GM12878 (cell line): ENCODE measurements around the gene SIMC1. TPM values are rescaled to one million over a fixed set of nuclear protein-coding genes. Genes with fewer than 3 reads are reported as not detected.

ENCODE experiments used
- ATAC-seq: fragments of 200-7000 bp; cut with Tn5 transposase; 3 replicates; pipeline ENCODE4 v1.9.1; 2020; ENCODE audit warnings: mild to moderate bottlenecking, moderate library complexity
- BruUV-seq: library from RNA; stranded (reverse); fragments of 400-500 nt; replicated peaks from 2 replicates; lab custom pipeline; 2021; lab: Mats Ljungman, UMichigan
- CTCF ChIA-PET: fragments of 300-600 bp; sonication (Branson Sonifier 250); formaldehyde crosslinking; extraction: SDS; loops from one replicate; lab custom pipeline; 2021; ENCODE audit warnings: inconsistent platforms; lab: Yijun Ruan, JAX
- POLR2A ChIA-PET: fragments of 350-600 bp; formaldehyde crosslinking; extraction: SDS; loops from one replicate; lab custom pipeline; 2021; ENCODE audit warnings: inconsistent platforms; lab: Charles Lee
- RAD21 ChIA-PET: fragments of 300-600 bp; sonication (Branson Sonifier 250); formaldehyde crosslinking; loops from one replicate; lab custom pipeline; 2023; ENCODE audit warnings: antibody characterized with exemption; ENCODE audit not compliant: unreplicated experiment; lab: Charles Lee
- SMC1A ChIA-PET: fragments of 300-600 bp; sonication (Branson Sonifier 250); formaldehyde crosslinking; loops from one replicate; lab custom pipeline; 2023; ENCODE audit not compliant: unreplicated experiment, uncharacterized antibody; lab: Charles Lee
- DNase-seq: peaks from one replicate; pipeline ENCODE4 v3.0.0-alpha.2; 2011; ENCODE audit warnings: low read depth, low spot score
- FAIRE-seq: peaks from 3 replicates; lab custom pipeline; 2011; peaks lifted over from hg19 to GRCh38; lab: Jason Lieb, UNC
- H2AFZ ChIP-seq: 2 replicates; pipeline ENCODE4 v1.6.0; 2011; ENCODE audit warnings: low read depth, low read length, control low read depth; ENCODE audit not compliant: control insufficient read depth
- H3K27ac ChIP-seq: 2 replicates; pipeline ENCODE4 v1.5.1; 2011; ENCODE audit warnings: control low read depth; ENCODE audit not compliant: control insufficient read depth, insufficient read depth
- H3K27me3 ChIP-seq, 2 experiments: replicated peaks in 1 of 2; 2 replicates each; pipeline versions ENCODE4 v1.6.0 to v1.6.1; 2011; ENCODE audit warnings: low read length in 1 of 2; ENCODE audit not compliant: control insufficient read depth in 2 of 2, insufficient read depth in 2 of 2
- H3K36me3 ChIP-seq, 2 experiments: 2 replicates each; pipeline ENCODE4 v1.5.1; 2011; ENCODE audit warnings: low read length in 1 of 2; ENCODE audit not compliant: control insufficient read depth in 2 of 2, insufficient read depth in 2 of 2
- H3K4me1 ChIP-seq: 2 replicates; pipeline ENCODE4 v1.6.1; 2011; ENCODE audit warnings: mild to moderate bottlenecking, low read length, moderate library complexity, mixed read lengths; ENCODE audit not compliant: control insufficient read depth, insufficient read depth
- H3K4me2 ChIP-seq: 2 replicates; pipeline ENCODE4 v1.6.0; 2011; ENCODE audit warnings: control low read depth; ENCODE audit not compliant: control insufficient read depth, insufficient read depth
- H3K4me3 ChIP-seq: fragments of 200-600 bp; sonication (generic); 2 replicates; pipeline ENCODE4 v1.5.1; 2016
- H3K79me2 ChIP-seq: 2 replicates; pipeline ENCODE4 v1.6.0; 2011; ENCODE audit warnings: low read length; ENCODE audit not compliant: control insufficient read depth, insufficient read depth
- H3K9ac ChIP-seq: 2 replicates; pipeline ENCODE4 v1.8.0; 2011; ENCODE audit warnings: low read length, control low read depth, mixed read lengths; ENCODE audit not compliant: control insufficient read depth, insufficient read depth
- H3K9me3 ChIP-seq: replicated peaks from 3 replicates; pipeline ENCODE4 v1.5.1; 2011; ENCODE audit warnings: mild to moderate bottlenecking, low read length; ENCODE audit not compliant: control insufficient read depth, insufficient read depth
- H4K20me1 ChIP-seq: 2 replicates; pipeline ENCODE4 v1.6.0; 2011; ENCODE audit not compliant: control insufficient read depth, insufficient read depth
- SIN3A ChIP-seq: IDR thresholded peaks from 2 replicates; pipeline ENCODE4 v1.6.1; 2012; ENCODE audit warnings: low read depth, low read length, improper control_type of control experiment
- SIX5 ChIP-seq: IDR thresholded peaks from 2 replicates; pipeline ENCODE4 v1.6.1; 2011; ENCODE audit warnings: mild to moderate bottlenecking, low read depth, low read length, moderate library complexity; ENCODE audit not compliant: severe bottlenecking
- WGBS: methylation state at CpG from one replicate; pipeline ENCODE4 v1.1.6; 2016; ENCODE audit warnings: low lambda C conversion rate; ENCODE audit not compliant: insufficient replicate concordance, insufficient coverage; ENCODE audit errors: missing lambda C conversion rate; 5-methylcytosine and 5-hydroxymethylcytosine counted together
- in situ Hi-C: fragments of 300-500 bp; cut with MboI; formaldehyde crosslinking; loops from 9 replicates; pipeline ENCODE4 v1.14.3; 2018; ENCODE audit warnings: mixed read lengths
- intact Hi-C: fragments of 100-400 bp; cut with micrococcal nuclease; formaldehyde crosslinking; loops from one replicate; pipeline ENCODE4 v1.14.2; 2022; ENCODE audit not compliant: unreplicated experiment
- polyA plus RNA-seq, 11 experiments: library from polyadenylated mRNA; depleted of rRNA in 4 of 11; unstranded in 6 of 11; stranded (reverse) in 5 of 11; fragments of >200 nt; fragmentation: Nextera tagmentation in 4 of 11; fragmentation: Illumina TruSeq in 1 of 11; extraction: Ambion mirVana in 4 of 11; extraction: Trizol in 1 of 11; gene quantifications; 1 replicate in 1 of 11; 2 replicates in 10 of 11; pipeline versions ENCODE4 v1.2.1 to v1.2.3, GENCODE V29; 2011 to 2016; ENCODE audit warnings: inconsistent platforms in 2 of 11, missing spikeins in 2 of 11, low read depth in 1 of 11
- total RNA-seq, 4 experiments: library from RNA; depleted of rRNA in 3 of 4; stranded (reverse); fragments of >200 nt in 3 of 4; fragmentation: Illumina TruSeq in 1 of 4; extraction: Trizol in 1 of 4; gene quantifications; 2 replicates each; pipeline versions ENCODE4 v1.2.1 to v1.2.3, GENCODE V29; 2013 to 2021
- TF ChIP-seq, protein P1 (sequence below), 3 experiments: IDR thresholded peaks in 2 of 3; conservative IDR thresholded peaks in 1 of 3; 2 replicates each; pipeline ENCODE4 v1.5.1; 2011; ENCODE audit warnings: low read depth in 3 of 3, low read length in 3 of 3, mild to moderate bottlenecking in 3 of 3, control low read depth in 2 of 3, moderate library complexity in 2 of 3, inconsistent platforms in 1 of 3, mixed read lengths in 1 of 3; ENCODE audit not compliant: control insufficient read depth in 2 of 3, insufficient read depth in 1 of 3; ENCODE audit errors: extremely low read depth in 1 of 3
- TF ChIP-seq, protein P2 (sequence below): fragments of 450-650 bp; IDR thresholded peaks from 2 replicates; pipeline ENCODE4 v1.6.1; 2018; ENCODE audit warnings: borderline replicate concordance, mild to moderate bottlenecking; ENCODE audit not compliant: partially characterized antibody
- TF ChIP-seq, protein P3 (sequence below): IDR thresholded peaks from 2 replicates; pipeline ENCODE4 v1.6.1; 2011; ENCODE audit warnings: low read depth, mild to moderate bottlenecking, low read length, moderate library complexity, borderline replicate concordance; ENCODE audit errors: extremely low read depth
- TF ChIP-seq, protein P4 (sequence below): fragments of 450-650 bp; IDR thresholded peaks from 2 replicates; pipeline ENCODE4 v1.6.1; 2016; ENCODE audit warnings: mild to moderate bottlenecking

Gene SIMC1
- total and polyA plus RNA-seq, 10 of the 15 experiments (the other 5 are each of a cell fraction or from before 2014, with no cell fraction given) = 3.0 to 16.5 (median 10.4) TPM

DNA sequence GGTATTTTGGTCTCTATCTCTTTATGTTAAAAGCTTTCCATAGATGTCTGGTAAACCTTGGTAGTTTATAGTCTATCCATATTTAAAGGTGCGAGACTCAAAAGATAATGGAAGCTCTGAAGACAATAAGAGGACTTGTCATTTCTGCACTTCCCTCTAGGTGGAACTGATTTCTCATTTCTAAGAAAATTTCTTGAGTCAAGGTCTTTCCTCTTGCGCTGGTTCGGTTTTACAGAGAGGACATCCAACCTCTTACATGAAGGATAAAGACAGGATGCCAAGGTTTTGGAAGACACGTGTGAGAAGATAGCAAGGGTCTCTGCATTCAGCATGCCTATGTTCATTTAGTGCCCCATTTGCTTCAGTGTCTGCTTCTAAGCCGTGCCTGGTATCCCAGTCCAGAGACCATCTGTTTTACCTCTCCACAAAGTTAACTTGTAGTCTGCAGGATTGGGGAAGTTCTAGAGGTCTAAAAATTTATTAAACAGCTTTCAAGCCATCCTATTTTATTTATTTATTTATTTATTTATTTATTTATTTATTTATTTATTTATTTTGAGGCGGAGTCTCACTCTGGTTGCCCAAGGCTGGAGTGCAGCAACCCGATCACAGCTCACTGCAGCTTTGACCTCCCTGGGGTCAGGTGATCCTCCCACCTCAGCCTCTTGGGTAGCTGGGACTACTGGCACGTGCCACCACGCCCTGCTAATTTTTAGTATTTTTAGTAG is 81.8 kb downstream of the SIMC1 start:
- no peaks in the 10 kb centered on the region for H3K27me3 ChIP-seq
- intact Hi-C loops (no loop called here), in situ Hi-C loops (no loop called here)
- peak; percentile 44 for FAIRE-seq
- SMC1A ChIA-PET = interaction anchor here (1.0 kb wide), 1 partner anchor 40 kb away, joined by 4 read pairs; no protein-coding TSS in a partner anchor
- H2AFZ ChIP-seq = no peak overlapping the region
- no peak overlapping the region for H3K4me2 ChIP-seq
- POLR2A ChIA-PET = no interaction called here
- H3K36me3 ChIP-seq = peaks cover 0 to 5% of the 10 kb centered on the region in 2 experiments; a peak in 2 of 4 replicates
- no peak for DNase-seq
- H3K4me1 ChIP-seq = no peaks in the 10 kb centered on the region
- CTCF ChIA-PET = interaction anchor here (0.9 to 1.4 kb wide), 3 partner anchors 20 to 128 kb away, joined by 3 read pairs; partner anchors contain the start of gene KIAA1191
- RAD21 ChIA-PET = interaction anchor here (1.1 kb wide), 1 partner anchor 32 kb away, joined by 3 read pairs; no protein-coding TSS in a partner anchor
- no peak overlapping the region for H3K27ac ChIP-seq
- BruUV-seq = no TSS peak
- 91% methylated on average over 9 of the region's 9 CpGs for WGBS
- ATAC-seq = no peak
- no peaks in the 10 kb centered on the region for H3K79me2 ChIP-seq
- TF ChIP-seq, protein P1, sequence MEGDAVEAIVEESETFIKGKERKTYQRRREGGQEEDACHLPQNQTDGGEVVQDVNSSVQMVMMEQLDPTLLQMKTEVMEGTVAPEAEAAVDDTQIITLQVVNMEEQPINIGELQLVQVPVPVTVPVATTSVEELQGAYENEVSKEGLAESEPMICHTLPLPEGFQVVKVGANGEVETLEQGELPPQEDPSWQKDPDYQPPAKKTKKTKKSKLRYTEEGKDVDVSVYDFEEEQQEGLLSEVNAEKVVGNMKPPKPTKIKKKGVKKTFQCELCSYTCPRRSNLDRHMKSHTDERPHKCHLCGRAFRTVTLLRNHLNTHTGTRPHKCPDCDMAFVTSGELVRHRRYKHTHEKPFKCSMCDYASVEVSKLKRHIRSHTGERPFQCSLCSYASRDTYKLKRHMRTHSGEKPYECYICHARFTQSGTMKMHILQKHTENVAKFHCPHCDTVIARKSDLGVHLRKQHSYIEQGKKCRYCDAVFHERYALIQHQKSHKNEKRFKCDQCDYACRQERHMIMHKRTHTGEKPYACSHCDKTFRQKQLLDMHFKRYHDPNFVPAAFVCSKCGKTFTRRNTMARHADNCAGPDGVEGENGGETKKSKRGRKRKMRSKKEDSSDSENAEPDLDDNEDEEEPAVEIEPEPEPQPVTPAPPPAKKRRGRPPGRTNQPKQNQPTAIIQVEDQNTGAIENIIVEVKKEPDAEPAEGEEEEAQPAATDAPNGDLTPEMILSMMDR (IDR thresholded peaks at IDR 0.05 in 2 of 3, conservative IDR thresholded peaks at IDR 0.05 in 1 of 3; ENCODE audit: control insufficient read depth in 2 of 3, extremely low read depth in 1 of 3, insufficient read depth in 1 of 3, low read depth in 3 of 3, low read length in 3 of 3) = peak; percentile 2 to 29 (median 18); a peak in 2 of 6 replicates
- TF ChIP-seq SIN3A (no peak), SIX5 (no peak)
- TF ChIP-seq, protein P2, sequence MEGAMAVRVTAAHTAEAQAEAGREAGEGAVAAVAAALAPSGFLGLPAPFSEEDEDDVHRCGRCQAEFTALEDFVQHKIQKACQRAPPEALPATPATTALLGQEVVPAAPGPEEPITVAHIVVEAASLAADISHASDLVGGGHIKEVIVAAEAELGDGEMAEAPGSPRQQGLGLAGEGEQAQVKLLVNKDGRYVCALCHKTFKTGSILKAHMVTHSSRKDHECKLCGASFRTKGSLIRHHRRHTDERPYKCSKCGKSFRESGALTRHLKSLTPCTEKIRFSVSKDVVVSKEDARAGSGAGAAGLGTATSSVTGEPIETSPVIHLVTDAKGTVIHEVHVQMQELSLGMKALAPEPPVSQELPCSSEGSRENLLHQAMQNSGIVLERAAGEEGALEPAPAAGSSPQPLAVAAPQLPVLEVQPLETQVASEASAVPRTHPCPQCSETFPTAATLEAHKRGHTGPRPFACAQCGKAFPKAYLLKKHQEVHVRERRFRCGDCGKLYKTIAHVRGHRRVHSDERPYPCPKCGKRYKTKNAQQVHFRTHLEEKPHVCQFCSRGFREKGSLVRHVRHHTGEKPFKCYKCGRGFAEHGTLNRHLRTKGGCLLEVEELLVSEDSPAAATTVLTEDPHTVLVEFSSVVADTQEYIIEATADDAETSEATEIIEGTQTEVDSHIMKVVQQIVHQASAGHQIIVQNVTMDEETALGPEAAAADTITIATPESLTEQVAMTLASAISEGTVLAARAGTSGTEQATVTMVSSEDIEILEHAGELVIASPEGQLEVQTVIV = no peak
- TF ChIP-seq, protein P3, sequence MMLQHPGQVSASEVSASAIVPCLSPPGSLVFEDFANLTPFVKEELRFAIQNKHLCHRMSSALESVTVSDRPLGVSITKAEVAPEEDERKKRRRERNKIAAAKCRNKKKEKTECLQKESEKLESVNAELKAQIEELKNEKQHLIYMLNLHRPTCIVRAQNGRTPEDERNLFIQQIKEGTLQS = no peak
- TF ChIP-seq, protein P4, sequence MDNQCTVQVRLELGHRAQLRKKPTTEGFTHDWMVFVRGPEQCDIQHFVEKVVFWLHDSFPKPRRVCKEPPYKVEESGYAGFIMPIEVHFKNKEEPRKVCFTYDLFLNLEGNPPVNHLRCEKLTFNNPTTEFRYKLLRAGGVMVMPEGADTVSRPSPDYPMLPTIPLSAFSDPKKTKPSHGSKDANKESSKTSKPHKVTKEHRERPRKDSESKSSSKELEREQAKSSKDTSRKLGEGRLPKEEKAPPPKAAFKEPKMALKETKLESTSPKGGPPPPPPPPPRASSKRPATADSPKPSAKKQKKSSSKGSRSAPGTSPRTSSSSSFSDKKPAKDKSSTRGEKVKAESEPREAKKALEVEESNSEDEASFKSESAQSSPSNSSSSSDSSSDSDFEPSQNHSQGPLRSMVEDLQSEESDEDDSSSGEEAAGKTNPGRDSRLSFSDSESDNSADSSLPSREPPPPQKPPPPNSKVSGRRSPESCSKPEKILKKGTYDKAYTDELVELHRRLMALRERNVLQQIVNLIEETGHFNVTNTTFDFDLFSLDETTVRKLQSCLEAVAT = no peak
- H3K4me3 ChIP-seq = no peak overlapping the region
- no peaks in the 10 kb centered on the region for H3K9me3 ChIP-seq
- H3K9ac ChIP-seq = no peak overlapping the region
- H4K20me1 ChIP-seq = no peaks in the 10 kb centered on the region
